HG03108 (cell line): Measurements from ENCODE around the gene ST8SIA1.
"Not testable (repeated sequence)": the region's sequence is repeated elsewhere in the genome, so short reads cannot be mapped to it uniquely, and the experiment has no call there.

Source experiments
- ATAC-seq: cut with Tn5 transposase; IDR thresholded peaks from one replicate; pipeline ENCODE4 v1.9.1; 2021; ENCODE audit warnings: moderate library complexity; ENCODE audit not compliant: unreplicated experiment

ST8SIA1 gene

GRCh38 chr12:22180705-22181104, 153.8 kb downstream of the ST8SIA1 start:
- ATAC-seq = no peak

DNA sequence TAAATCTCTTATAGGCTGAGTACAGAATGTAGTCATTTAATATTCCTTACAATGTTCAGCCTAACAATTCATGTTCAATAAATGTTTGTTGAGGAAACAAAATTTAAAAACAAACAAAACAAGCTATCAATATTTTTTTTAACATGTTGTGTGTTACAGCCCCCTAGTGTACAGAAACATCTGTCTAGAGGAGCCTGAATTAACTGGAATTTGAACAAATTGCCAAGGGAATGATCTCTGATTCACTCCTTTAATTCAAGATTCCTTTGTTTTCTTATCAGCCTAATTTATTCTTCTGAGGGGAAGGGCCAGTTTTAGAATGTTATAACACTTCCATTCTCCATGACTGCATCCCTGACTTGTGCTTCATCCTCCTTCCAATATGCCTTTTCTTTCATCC, 161.3 kb downstream of the ST8SIA1 start:
- ATAC-seq = no peak

- ATAC-seq = no peak
Measured at GRCh38 chr12:22172501-22172900, 162.0 kb downstream of the ST8SIA1 start.

- no peak for ATAC-seq
Measured at GRCh38 chr12:22169376-22169775, 165.1 kb downstream of the ST8SIA1 start.

DNA sequence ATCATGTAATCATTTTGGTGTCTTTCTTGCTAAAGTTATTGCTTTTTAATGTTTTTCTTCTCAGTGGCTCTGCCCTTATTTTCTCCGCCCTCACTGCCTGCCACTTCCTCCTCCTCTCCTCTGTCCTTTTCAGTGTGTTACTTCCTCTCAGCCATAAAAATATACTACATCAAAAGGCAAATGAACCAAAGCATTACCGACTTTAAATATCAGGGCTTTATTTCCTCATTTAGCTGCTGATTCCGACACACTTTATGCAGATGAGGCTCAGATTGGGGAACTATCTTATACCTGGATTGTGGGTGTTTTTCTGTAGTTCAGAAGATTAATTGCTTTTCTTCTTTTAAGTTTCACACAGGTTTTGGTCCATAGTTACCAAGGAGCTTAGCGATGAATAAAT, 170.4 kb downstream of the ST8SIA1 start:
- ATAC-seq = no peak

DNA sequence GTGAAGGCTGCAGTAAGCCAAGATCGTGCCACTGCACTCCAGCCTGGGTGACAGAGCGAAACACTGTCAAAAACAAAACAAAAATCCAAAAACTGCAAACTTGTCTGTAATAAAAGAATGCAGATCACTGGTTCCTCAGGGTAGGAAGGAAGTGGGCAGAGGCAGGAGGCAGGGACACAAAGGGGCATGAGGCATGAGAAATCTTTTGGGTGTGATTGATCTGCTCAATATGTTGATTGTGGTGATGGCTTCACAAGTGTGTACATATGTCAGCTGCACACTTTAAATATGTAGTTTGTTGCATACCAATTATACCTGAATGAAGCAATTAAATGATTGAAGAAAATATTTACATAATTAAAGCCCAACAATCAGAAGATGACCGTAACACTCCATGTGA, 170.9 kb downstream of the ST8SIA1 start:
- ATAC-seq = no peak

GRCh38 chr12:22160396-22161003, 174.0 kb downstream of the ST8SIA1 start:
- ATAC-seq = no peak

DNA sequence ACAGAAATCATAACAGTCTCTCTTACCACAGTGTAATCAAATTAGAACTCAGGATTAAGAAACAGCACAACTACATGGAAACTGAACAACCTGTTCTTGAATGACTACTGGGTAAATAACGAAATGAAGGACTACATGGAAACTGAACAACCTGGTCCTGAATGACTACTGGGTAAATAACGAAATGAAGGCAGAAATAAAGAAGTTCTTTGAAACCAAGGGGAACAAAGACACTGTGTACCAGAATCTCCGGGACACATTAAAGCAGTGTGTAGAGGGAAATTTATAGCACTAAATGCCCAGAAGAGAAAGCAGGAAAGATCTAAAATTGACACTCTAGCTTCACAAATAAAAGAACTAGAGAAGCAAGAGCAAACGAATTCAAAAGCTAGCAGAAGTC, 185.2 kb downstream of the ST8SIA1 start:
- ATAC-seq = not testable (repeated sequence)

DNA sequence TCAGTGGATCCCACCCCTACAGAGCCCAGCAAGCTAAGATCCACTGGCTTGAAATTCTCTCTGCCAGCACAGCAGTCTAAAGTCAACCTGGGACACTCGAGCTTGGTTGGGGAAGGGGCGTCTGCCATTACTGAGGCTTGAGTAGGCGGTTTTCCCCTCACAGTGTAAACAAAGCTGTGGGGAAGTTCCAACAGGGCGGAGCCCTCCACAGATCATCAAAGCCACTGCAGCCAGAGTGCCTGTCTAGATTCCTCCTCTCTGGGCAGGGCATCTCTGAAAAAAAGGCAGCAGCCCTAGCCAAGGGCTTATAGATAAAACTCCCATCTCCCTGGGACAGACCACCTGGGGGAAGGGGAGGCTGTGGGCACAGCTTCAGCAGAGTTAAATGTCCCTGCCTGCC, 187.8 kb downstream of the ST8SIA1 start:
- ATAC-seq = not testable (repeated sequence)
